Stimulated activated naive CD4-positive, alpha-beta T cell (primary cell): ENCODE results near the gene HPS1.
"Not testable (repeated sequence)": the region's sequence is repeated elsewhere in the genome, so short reads cannot be mapped to it uniquely, and the experiment has no call there.

ENCODE experiments used
- DNase-seq, 6 experiments: peaks; one replicate each; lab custom pipeline; 2025; lab: John Stamatoyannopoulos, UW

The HPS1 gene

DNA sequence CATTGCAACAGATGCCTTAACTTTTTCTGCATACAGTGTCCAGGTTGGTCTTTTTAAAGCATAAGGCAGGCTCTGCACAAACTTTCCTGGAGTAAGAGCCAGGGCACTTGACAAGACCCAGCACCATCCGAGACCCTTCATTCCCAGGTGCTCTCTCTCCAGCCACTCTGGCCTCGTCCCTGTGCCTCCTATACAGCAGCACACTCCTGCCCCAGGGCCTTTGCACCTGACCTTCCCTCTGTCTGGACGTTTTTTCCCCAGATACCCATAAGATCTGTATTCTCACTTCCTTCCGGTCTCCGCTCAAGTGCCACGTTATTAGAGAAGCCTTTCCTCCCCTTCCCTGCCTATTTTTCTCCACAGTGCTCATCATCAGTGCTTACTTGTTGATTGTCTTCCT is 57.3 kb downstream of the HPS1 start:
- no peak for DNase-seq

DNA sequence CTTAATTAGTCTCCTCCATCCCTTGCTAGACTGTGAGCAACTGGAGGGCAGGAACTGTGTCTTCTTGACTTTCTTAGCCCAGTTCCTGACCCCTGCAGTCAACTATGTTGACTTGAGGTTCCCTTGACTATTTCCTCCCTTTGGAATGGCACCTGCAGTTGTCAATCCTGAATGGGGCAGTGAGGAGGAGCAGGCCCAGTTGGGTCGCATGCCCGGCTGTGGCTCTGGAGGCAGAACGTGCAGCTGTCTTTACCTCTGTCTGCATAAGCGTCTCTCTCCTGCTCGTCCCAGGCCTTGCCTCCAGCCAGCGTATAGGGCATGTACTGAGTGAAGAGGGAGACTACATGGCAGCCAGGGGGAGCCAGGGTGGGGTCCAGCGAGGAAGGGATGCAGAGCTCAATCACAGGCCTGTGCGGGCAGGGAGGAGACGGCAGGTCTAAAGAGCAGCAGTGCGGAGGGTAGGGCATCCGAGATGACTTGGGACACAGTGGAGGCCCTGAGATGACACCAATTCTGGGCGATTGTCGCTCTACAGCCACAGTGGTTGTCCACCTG is 58.6 kb downstream of the HPS1 start:
- DNase-seq = no peak

DNA sequence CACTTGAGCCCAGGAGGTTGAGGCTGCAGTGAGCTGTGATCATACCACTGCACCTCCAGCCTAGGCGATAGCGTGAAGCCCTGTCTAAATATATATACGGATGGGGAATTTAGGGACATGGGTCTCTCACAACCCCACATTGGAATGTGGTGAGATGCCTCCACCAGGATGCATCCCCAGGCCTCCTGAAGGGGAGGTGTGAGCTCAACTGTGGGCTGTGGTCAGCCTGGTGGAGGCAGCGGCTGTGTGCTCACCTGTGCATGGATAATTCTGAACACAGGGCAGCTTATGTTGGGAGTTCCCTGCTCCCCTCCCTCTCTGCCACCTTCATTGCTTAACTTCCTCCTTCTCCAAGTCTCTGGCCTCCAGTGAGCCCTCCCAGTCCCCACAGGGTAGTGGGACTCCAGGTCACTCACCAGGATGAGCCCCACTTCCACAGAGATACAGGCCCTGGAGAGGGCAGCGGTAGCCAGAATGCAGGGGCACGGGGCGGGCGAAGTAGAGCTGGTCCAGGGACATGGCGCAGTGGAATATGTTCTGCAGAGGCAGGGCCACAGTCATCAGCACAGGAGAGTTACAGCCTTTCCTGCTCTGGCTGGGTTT is 62.1 kb downstream of the HPS1 start:
- DNase-seq = no peak

DNA sequence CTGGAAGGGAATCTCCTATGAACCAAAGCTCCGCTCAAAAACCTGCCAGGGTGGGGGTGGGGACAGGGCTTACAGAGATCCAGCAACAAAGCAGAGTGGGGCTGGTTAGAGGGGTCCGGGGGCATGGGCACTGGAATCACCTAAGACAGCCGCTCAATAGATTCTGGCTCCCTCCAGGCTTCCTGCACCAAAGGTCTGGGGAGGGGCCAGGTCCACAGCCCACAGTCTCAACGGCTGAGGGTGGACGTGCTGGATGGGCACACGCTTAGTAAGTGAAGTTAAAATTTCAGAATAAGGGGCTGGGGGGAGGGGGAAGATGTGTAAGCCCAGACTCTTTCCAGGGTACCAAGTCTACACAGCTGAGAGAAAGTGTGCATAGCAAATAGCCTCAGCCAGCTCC is 62.9 kb downstream of the HPS1 start:
- DNase-seq = no peak

DNA sequence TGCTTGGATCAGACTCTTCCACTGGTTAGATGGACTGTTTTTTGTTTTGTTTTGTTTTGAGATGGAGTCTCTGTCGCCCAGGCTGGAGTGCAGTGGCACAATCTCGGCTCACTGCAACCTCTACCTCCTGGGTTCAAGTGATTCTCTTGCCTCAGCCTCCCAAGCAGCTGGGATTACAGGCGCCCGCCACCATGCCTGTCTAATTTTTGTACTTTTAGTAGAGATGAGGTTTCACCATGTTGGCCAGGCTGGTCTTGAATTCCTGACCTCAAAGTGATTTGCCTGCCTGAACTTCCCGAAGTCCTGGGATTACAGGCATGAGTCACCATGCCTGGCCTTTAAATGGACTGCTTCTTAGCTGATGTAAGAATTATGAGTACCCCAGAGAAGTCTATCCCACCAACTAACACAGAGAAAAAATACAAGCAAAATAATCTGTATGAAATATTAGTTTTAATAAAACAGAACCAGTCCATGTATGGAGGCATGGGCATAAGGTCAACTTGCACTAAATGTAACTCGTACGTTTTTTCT is 63.5 kb downstream of the HPS1 start:
- DNase-seq = not testable (repeated sequence)

DNA sequence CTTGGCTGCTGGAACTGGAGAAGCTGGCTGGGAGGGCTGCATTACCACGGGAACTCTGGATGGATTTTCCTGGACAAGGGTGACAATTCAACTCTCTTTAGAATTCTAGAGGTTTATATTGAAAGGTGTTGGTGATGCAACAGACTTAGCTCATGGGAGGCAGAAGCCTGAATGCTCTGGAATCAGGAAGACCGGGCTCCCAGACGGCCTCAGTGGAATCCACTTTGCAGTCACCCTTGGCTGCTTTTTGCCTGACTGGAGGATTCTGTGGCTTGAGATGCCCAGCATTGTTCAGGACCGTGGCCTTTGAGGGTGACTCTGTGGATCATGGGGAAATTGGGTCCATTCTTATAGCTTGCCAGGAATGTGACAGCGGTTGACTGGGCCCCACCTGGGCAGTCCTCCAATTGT is 64.0 kb downstream of the HPS1 start:
- no peak for DNase-seq

DNA sequence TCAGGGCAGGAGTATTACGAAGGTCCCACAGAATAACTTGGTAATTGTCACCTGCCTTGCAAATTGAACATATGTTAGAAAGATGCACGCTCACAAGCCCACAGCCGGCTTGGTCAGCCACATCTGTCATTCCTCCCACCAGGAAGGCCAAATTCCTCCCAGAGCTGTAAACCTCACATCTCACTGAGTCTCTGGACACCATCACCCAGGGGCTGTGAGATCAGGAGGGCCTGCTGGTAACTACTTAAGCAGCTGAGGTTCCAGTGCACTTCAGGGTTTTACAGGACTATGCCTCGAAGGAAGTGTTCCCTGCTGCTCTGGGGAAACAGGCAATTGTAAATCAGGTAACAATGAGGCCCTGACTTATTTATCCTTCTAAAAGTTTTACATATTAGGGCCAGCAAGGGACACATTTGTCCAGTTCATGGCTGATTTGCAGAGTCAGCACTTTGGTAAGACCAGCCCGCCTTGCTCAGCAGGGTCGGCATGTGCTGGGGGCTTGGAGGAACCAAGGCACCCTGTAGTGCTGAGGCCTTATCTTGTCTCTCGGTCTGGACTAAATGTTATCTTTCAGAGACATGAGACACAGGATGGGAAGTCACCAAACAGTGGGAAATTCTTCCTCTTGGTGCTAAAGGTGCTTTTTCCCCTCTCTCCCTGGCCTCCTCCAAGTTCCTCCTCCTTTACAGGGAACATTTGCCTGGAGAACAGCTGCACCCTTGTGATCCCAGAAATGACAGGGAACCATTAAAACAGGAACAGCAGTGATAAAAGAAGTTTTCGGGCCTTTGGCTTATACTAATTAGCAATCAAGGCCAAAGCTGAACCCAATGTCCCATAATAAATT is 66.0 kb downstream of the HPS1 start:
- no peak for DNase-seq

DNA sequence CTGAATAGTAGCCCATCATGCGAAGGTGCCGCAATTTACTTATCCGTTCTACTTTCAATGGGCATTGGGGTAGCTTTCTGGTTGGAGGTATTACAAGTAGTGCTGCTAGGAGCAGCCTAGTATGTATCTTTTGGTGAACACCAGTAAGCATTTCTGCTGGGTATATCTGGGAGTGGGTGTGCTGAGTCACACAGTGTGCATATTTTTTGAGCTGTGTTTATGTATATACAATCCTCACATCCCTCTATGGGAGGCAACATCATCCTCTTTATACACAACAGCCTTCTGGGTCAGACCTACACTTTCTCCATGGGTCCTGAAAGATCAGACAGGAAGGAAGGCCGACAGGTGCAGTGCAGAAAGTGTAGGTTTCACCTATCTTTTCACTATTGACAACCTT is 68.0 kb downstream of the HPS1 start:
- DNase-seq = no peak

DNA sequence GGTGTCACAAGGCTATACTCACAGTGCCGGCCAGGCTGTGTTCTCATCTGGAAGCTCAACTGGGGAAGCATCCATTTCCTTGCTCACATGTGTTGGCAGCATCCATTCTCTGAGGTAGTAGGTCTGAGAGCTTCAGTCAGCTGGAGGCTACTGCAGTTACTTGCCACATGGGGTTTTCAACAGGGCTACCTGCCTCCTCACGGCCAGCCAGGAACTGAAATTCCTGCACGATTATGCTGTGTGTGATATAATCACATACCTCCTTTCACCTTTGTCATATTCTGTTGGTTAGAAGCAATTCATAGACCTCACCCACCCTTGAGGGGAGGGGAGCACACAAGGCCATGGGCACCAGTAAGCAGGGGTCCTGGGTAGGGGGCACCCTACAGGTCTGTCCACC is 69.2 kb downstream of the HPS1 start:
- no peak for DNase-seq

DNA sequence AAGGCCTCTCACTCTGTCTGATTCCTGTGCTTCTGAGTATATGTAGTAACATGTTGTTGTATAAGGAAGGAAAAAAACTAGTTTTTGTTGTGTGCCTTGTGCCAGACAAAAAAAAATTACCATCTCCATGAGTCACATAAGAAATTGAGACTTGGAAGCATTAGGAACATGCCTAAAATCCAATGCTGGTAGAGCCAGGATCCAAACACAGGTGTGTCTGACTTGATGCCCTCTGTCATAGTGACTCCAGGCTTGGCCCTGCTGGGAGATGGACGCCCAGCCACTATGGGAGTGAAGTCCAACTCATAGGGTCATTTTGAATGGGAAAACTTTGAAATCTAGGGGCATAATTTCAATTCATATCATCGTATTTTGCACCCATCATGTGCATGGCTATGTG is 69.7 kb downstream of the HPS1 start:
- no peak for DNase-seq

DNA sequence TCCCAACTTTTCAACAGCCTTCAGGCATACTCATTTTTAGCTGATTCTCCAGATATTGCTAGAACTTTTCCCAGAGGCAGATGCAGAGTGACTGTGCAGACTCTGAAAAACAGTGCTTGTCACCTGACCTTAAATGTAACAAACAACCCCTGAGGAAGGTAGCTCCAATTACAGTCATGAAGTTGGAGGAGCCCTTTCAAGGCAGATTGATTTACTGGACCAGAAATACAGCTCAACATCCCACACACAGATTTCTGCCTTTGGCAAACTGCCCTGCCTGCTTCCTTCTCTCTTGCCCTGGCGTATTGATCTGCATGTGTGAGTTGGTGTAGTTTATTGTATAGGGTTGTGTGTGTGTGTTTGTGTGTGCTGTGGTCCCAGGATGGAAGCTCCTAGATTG is 70.2 kb downstream of the HPS1 start:
- no peak for DNase-seq

DNA sequence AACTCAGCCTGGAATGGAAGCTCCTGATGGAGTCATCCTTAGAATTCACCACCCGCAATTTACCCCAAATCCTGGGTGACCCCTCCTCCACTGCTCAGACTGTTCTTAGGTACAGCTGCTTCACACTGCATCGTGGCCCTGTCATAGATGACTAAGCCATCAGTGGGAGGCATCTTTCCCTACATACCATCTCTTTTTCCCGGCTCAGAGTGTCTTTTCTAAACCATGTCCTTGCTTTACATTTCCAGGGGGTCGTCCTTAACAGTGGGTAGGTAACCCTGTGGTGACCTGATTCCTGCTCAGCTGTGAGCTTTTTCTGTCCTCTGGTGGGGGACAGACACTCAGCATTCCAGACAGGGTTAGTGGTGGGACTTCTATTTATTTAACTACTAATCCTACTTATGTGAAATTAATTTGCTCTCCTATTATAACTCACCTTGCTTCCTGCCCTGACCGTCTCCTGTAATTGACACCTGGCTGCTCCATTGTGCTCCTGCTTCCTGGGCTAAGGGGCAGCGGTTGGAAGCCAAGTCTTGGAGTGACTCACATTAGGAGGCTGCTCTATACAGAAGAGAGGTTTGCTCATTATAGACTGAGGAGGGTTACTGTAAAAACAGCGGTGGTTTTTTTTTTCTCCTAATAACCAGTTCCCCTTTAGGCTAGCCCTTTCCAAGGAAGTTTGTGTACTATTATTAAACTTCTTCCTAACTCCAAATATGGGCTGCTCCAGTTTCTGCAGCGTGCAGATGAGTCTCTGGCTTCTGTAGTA is 72.3 kb downstream of the HPS1 start:
- DNase-seq = no peak

DNA sequence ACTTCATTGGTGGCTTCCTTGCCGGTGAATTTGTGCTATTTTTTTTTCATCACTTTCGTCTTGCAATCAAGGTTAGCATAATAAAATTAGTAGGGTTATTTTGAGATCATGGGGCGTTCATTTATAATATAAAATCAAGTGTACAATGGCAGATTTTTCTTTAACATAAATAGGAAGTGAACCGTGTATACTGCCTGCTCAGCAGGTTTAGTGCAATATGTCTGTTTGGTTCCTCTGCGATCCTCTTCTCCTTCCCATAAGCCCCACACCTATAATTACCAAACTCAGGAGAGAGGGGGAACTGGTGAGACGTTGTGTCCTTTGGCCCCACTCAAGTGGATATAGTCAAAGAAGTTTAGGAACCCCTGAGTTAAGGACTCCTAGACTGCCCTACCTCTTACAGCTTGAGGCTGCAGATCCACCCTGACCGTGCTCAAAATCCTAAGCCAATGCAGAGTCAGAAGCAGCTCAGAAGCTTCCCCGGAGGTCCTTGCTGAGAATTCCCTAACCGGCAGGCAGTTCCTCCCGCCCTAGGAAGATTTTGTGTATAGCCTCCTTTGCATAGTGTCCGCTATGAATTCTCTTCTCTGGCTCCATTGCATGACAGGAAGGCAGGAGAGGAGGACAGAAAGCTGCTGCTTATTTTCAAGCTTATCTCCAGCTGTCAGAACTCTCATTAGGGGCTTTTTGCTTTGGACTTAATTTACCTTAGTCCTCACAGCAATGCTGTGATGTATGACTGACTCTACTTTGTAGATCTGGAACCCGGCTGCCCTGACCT is 73.3 kb downstream of the HPS1 start:
- no peak for DNase-seq

DNA sequence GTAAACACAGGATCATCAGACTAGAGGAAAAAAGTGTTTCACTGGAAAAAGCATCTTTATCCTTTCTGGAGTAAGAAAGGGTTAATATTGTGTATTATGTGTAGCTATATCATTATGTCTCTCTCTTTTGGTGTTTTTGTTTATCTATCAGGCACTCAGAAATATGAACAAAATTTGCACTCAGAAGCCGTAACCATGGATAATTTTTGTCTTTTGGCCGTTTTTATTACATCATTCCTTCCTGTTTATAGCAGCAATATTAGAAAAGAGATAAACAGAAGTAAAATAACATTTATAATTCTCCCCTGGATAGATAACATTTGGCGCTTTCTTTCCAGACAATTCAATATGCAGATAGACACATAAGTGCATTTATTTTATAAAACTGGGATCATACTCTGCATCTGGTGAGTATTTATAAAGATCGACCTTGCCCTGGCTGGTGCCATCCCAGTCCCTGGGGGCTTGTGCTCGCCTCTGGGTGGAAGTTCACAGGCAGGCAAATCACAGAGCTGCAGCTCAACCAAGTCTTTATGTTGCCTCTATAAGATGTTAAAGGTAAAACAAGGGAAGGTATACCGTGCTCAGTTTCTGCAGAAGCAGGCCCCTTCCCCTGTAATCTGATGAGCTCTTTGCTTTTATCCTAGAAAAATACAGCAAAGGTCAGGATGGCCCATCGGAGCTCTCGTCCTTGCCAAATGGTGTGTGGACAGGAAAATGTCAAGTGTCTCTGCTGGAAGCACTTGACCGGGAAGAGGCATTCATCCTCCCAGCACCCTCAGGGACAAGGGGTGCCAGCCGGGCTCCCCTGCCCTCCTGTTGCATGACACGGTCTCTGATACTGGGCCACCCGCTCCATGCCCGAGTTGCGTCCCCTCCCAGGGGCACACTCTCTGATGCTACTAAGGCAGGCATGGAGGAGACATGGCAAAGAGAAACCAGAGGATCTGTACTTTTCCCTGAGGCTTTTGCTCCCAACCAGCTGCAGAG is 75.6 kb downstream of the HPS1 start:
- no peak for DNase-seq

DNA sequence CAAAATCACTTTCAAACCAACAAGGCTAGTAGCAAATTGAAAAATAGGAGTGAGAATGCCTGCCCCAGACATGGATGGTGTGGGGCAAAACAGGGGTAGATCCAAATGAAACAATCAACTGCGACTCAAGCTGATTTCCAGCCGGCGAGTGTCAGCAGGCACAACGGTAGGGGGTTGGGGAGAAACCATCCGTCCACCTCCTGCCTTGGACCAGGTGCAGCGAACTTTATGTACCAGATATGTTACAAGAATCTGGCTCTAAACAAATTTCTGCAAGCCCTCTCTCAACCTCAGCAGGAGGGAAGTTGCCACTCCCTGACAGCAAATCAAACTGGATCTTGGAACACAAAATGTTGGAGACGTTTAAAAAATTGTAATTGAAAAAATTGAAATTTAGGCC is 76.9 kb downstream of the HPS1 start:
- no peak for DNase-seq

DNA sequence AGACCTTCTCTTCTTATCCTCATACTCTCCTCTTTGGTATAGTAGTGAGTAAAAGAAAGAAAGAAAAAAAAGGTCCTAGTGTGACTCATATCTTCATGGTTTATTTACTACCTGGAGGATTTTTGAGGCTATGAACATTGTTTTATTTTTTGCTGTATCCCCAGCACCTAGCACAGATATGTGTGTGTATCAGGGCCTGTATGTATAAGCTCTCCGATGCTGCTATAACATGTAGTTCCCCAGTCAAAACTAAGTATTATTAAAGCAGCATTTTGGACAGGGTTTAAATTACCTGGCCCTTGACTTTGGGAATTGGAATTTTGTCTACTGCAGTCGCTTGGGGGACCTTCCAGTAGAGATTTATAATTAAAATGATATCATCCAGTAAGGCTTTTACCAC is 78.1 kb downstream of the HPS1 start:
- DNase-seq = no peak

DNA sequence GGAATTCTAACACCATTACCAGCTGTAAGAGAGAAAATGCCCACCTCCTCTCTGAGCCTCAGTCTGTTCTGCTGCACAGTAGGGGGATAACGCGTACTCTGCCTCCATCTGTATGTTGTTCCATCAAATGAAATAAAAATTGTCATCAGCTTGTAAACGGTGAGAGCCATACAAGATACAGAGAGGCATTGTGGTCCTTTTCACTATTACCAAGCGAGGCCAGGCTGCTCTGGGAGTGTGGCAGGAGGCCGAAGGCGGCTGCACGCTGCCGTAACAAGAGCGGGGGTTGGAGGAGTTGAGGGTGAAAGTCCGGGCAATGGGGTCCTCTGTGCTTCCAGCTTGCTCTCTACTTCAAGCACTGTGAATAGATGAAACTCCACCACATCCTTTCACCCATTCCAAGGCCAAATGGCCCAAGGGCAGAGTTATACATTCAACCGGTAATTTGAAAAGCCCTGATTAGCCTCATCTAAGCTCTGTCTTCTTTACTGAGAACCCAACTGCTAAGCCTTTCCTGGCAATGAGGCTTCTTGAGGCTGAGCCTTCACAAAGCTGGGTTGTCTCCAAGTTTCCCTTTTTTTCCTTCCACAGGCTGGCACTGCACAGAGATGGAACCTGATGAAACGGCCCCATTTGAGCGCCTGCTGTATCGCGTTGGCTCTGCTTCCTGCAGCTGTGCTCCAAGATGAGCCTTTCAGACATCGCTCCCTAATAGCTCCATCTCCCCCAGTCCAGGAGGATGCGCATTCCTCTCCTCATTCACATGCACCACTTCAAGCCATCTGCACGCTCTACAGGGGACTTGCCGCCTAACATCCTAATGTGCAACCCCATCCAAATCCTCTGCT is 78.9 kb downstream of the HPS1 start:
- DNase-seq = no peak
